ENCODE measurements around the gene DNM3. TPM values are rescaled to one million over a fixed set of nuclear protein-coding genes. Genes with fewer than 3 reads are reported as not detected.

Gene DNM3
- total and polyA plus RNA-seq, 12 donors = 7.2 to 78.6 (median 18.4) TPM

- H3K4me3 ChIP-seq = no peak overlapping the region
- H3K27ac ChIP-seq = no peak overlapping the region
- no peak for DNase-seq
- no peaks in the 10 kb centered on the region for H3K9me3 ChIP-seq (replicated peaks in 1 of 3)
- H3K36me3 ChIP-seq (replicated peaks in 1 of 2) = no peaks in the 10 kb centered on the region
- H3K27me3 ChIP-seq = no peaks in the 10 kb centered on the region
- intact Hi-C loops (cut with DNase I) = no loop called here
- H3K4me1 ChIP-seq (replicated peaks in 1 of 2) = peaks cover 1 to 2% of the 10 kb centered on the region in 2 donors
- TF ChIP-seq POLR2A (IDR thresholded peaks at IDR 0.05) (no peak), CTCF (IDR thresholded peaks at IDR 0.05) (no peak)
- WGBS, 4 donors = 85 to 89% (median 85%) methylated on average over 4 of the region's 4 CpGs
Observed at GRCh38 chr1:172338295-172338735, 497.0 kb downstream of the DNM3 start.

- TF ChIP-seq CTCF (IDR thresholded peaks at IDR 0.05) (no peak), POLR2A (IDR thresholded peaks at IDR 0.05) (no peak)
- intact Hi-C loops (cut with DNase I) = no loop called here
- H3K27me3 ChIP-seq = no peaks in the 10 kb centered on the region
- peaks cover 6 to 12% of the 10 kb centered on the region in 2 donors for H3K4me1 ChIP-seq (replicated peaks in 1 of 2)
- no peak for DNase-seq
- H3K4me3 ChIP-seq = no peak overlapping the region
- no peaks in the 10 kb centered on the region for H3K36me3 ChIP-seq (replicated peaks in 1 of 2)
- H3K9me3 ChIP-seq (replicated peaks in 1 of 3) = no peaks in the 10 kb centered on the region
- H3K27ac ChIP-seq = no peak overlapping the region
Observed at GRCh38 chr1:172339842-172340241, 498.5 kb downstream of the DNM3 start.

- Histone ChIP-seq H3K4me3 (no peak overlapping the region), H3K27me3 (no peaks in the 10 kb centered on the region), H3K36me3 (replicated peaks in 1 of 2) (no peaks in the 10 kb centered on the region), H3K9me3 (replicated peaks in 1 of 3) (no peaks in the 10 kb centered on the region), H3K27ac (no peak overlapping the region), H3K4me1 (replicated peaks in 1 of 2) (peaks cover 6 to 12% of the 10 kb centered on the region in 2 donors)
- 96 to 100% (median 99%) methylated on average over 1 of the region's 1 CpG for WGBS, 4 donors
- TF ChIP-seq POLR2A (IDR thresholded peaks at IDR 0.05) (no peak), CTCF (IDR thresholded peaks at IDR 0.05) (no peak)
- DNase-seq = no peak
- intact Hi-C loops (cut with DNase I) = no loop called here
Observed at GRCh38 chr1:172340520-172340919, 499.2 kb downstream of the DNM3 start.

GRCh38 chr1:172341697-172342096 is 500.4 kb downstream of the DNM3 start:
- WGBS, 4 donors = 91 to 99% (median 95%) methylated on average over 4 of the region's 4 CpGs
- TF ChIP-seq CTCF (IDR thresholded peaks at IDR 0.05) = no peak
- TF ChIP-seq POLR2A (IDR thresholded peaks at IDR 0.05) = no peak
- no peak overlapping the region for H3K27ac ChIP-seq
- no peaks in the 10 kb centered on the region for H3K27me3 ChIP-seq
- intact Hi-C loops (cut with DNase I) = no loop called here
- no peaks in the 10 kb centered on the region for H3K36me3 ChIP-seq (replicated peaks in 1 of 2)
- H3K4me1 ChIP-seq (replicated peaks in 1 of 2) = peaks cover 6 to 12% of the 10 kb centered on the region in 2 donors
- no peaks in the 10 kb centered on the region for H3K9me3 ChIP-seq (replicated peaks in 1 of 3)
- H3K4me3 ChIP-seq = no peak overlapping the region
- no peak for DNase-seq

All from adrenal gland (tissue), 12 donors.